Adrenal gland (tissue), 12 donors: Measurements from ENCODE around the gene FRY. TPM values are rescaled to one million over a fixed set of nuclear protein-coding genes. Genes with fewer than 3 reads are reported as not detected.

Experiments
- DNase-seq, 7 donors: peaks; one replicate each; pipeline ENCODE4 v3.0.0-alpha.2; 2019 to 2020
- H3K27ac ChIP-seq, 5 donors: fragments of 200-600 bp; sonication (generic) in 4 of 5; 1 replicate in 3 of 5; 2 replicates in 2 of 5; pipeline versions ENCODE4 v1.5.1 to v1.8.0; 2016 to 2020; ENCODE audit warnings: mild to moderate bottlenecking in 1 of 5
- H3K27me3 ChIP-seq: fragments of 200-600 bp; 2 replicates; pipeline ENCODE4 v1.8.0; 2021
- H3K36me3 ChIP-seq, 2 donors: fragments of 200-600 bp; replicated peaks in 1 of 2; 1 replicate in 1 of 2; 2 replicates in 1 of 2; pipeline versions ENCODE4 v1.5.1 to v1.8.0; 2018 to 2022
- H3K4me1 ChIP-seq, 2 donors: fragments of 200-600 bp; replicated peaks in 1 of 2; 1 replicate in 1 of 2; 2 replicates in 1 of 2; pipeline versions ENCODE4 v1.5.1 to v1.8.0; 2018 to 2021
- H3K4me3 ChIP-seq, 4 donors: fragments of 200-600 bp; sonication (generic) in 3 of 4; one replicate each; pipeline ENCODE4 v1.5.1; 2016 to 2018
- H3K9me3 ChIP-seq, 3 donors: fragments of 200-600 bp; sonication (generic) in 1 of 3; replicated peaks in 1 of 3; 1 replicate in 2 of 3; 2 replicates in 1 of 3; pipeline versions ENCODE4 v1.5.1 to v1.8.0; 2016 to 2021
- CTCF ChIP-seq, 6 experiments: fragments of 450-650 bp in 4 of 6; fragments of 200-600 bp in 2 of 6; sonication (generic) in 1 of 6; IDR thresholded peaks; 1 replicate in 5 of 6; 2 replicates in 1 of 6; pipeline versions ENCODE4 v1.5.1 to v1.8.0; 2016 to 2021; ENCODE audit warnings: antibody characterized with exemption in 6 of 6, mild to moderate bottlenecking in 2 of 6, moderate library complexity in 1 of 6
- POLR2A ChIP-seq, 2 donors: fragments of 450-650 bp; IDR thresholded peaks; one replicate each; pipeline ENCODE4 v1.6.1; 2017; ENCODE audit warnings: antibody characterized with exemption in 2 of 2, mild to moderate bottlenecking in 2 of 2, moderate library complexity in 1 of 2
- WGBS, 4 donors: extraction: QIAGEN DNeasy Blood & Tissue Kit in 2 of 4; methylation state at CpG; one replicate each; pipeline versions ENCODE4 v1.1.5 to v1.1.7; 2013 to 2017; 5-methylcytosine and 5-hydroxymethylcytosine counted together
- intact Hi-C, 2 donors: fragments of 100-400 bp; cut with DNase I; formaldehyde crosslinking; loops; one replicate each; pipeline versions ENCODE4 v1.14.1 to v1.15.0; 2022 to 2023
- polyA plus RNA-seq, 3 donors: library from polyadenylated mRNA; stranded (reverse); fragments of 200-250 nt in 2 of 3; fragments of 350-450 nt in 1 of 3; fragmentation: Illumina TruSeq in 1 of 3; extraction: RNeasy Lipid Tissue Mini Kit (QIAGEN cat#74804) in 1 of 3; gene quantifications; one replicate each; pipeline ENCODE4 v1.2.3, GENCODE V29; 2013 to 2014
- total RNA-seq, 9 donors: library from RNA; depleted of rRNA in 4 of 9; stranded (reverse); fragments of >200 nt in 4 of 9; fragments of 120-200 nt in 1 of 9; fragmentation: NEBNext Ultra II Directional in 1 of 9; extraction: Animal tissue kit (Norgen Biotek cat#: 25700) in 1 of 9; gene quantifications; one replicate each; pipeline versions ENCODE4 v1.1.0 to v1.2.4, GENCODE V29; 2013 to 2023
- donor health status: healthy with polysubstance abuse.
- donor health status: Bipolar disorder and iron deficiency.
- donor health status: DM: yes; HTN: yes; CAD: no.
- donor health status: DM: no; HTN: no; CAD: no.
- donor health status: DM: no; HTN: no; CAD: no.
- donor health status: DM: yes; HTN: yes; CAD: no.

Gene FRY
- total and polyA plus RNA-seq, 12 donors = 1.5 to 17.2 (median 7.3) TPM

- no peaks in the 10 kb centered on the region for H3K27me3 ChIP-seq
- H3K27ac ChIP-seq = no peak overlapping the region
- no peak overlapping the region for H3K4me3 ChIP-seq
- DNase-seq = no peak
- no peaks in the 10 kb centered on the region for H3K9me3 ChIP-seq
- no peaks in the 10 kb centered on the region for H3K36me3 ChIP-seq
- H3K4me1 ChIP-seq = no peaks in the 10 kb centered on the region
- intact Hi-C loops = no loop called here
- WGBS, 4 donors = 75 to 78% (median 76%) methylated on average over 3 of the region's 3 CpGs
- TF ChIP-seq CTCF (IDR thresholded peaks at IDR 0.05) = no peak
- TF ChIP-seq POLR2A (IDR thresholded peaks at IDR 0.05) = no peak
Measured at GRCh38 chr13:32262165-32262564, 230.6 kb downstream of the FRY start.

- intact Hi-C loops = no loop called here
- Histone ChIP-seq H3K27ac (no peak overlapping the region), H3K36me3 (no peaks in the 10 kb centered on the region), H3K27me3 (no peaks in the 10 kb centered on the region), H3K9me3 (no peaks in the 10 kb centered on the region), H3K4me1 (no peaks in the 10 kb centered on the region), H3K4me3 (no peak overlapping the region)
- no peak for TF ChIP-seq POLR2A (IDR thresholded peaks at IDR 0.05)
- TF ChIP-seq CTCF (IDR thresholded peaks at IDR 0.05) = no peak
- DNase-seq = no peak
- WGBS, 4 donors = 89 to 92% (median 91%) methylated on average over 1 of the region's 1 CpG
Measured at GRCh38 chr13:32262619-32263018, 231.0 kb downstream of the FRY start.

GRCh38 chr13:32264407-32264806, 232.8 kb downstream of the FRY start:
- Histone ChIP-seq H3K27ac (no peak overlapping the region), H3K4me1 (no peaks in the 10 kb centered on the region), H3K4me3 (no peak overlapping the region), H3K9me3 (no peaks in the 10 kb centered on the region), H3K27me3 (no peaks in the 10 kb centered on the region), H3K36me3 (no peaks in the 10 kb centered on the region)
- no peak for TF ChIP-seq POLR2A (IDR thresholded peaks at IDR 0.05)
- TF ChIP-seq CTCF (IDR thresholded peaks at IDR 0.05) = no peak
- peak; percentile 35 to 82 (median 53) for DNase-seq
- intact Hi-C loops = no loop called here

GRCh38 chr13:32265726-32266125, 234.2 kb downstream of the FRY start:
- no peak overlapping the region for H3K27ac ChIP-seq

More at GRCh38 chr13:32265726-32266125, 234.2 kb downstream of the FRY start:
- DNase-seq = no peak
- TF ChIP-seq CTCF (IDR thresholded peaks at IDR 0.05) (no peak), POLR2A (IDR thresholded peaks at IDR 0.05) (no peak)
- no peaks in the 10 kb centered on the region for H3K9me3 ChIP-seq
- no peak overlapping the region for H3K4me3 ChIP-seq
- intact Hi-C loops = no loop called here
- WGBS, 4 donors = 48 to 76% (median 59%) methylated on average over 2 of the region's 2 CpGs
- H3K4me1 ChIP-seq = no peaks in the 10 kb centered on the region
- no peaks in the 10 kb centered on the region for H3K36me3 ChIP-seq
- no peaks in the 10 kb centered on the region for H3K27me3 ChIP-seq
